ENCODE data around the gene PRKCH.

DNA sequence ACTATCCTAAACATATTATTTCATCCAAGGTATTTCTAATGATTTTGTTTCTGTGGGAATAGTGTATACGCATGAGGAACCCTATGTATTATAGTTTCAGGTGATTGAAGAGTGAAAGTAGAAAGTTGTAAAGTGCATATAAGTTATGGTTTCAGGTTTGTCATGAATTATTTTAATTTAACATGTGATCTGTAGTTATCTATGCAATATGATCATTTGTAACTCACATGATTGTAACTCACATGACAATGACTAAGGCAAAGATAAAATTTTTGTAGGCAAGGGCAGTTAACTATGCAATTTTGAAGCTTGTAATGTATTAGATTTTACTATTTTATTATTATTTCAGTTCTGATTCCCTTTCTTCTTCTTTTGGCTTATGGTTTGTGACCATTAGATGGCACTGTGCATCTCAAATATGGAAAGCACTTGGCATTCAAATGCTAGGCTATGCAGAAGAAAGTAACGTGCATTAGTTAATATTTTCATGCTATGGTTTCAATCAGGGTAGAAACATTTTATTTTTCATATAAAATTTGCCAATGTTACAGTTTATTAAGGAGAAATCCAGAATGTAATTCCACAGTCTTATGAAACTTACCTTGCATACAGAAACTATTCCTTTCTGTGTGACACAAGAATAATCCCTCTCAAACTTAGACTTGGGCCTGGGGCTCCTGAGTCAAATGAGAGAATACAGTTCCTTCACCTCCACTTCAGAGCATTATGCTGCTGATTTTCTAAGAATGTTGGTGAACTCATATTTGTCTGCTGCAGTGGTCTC lies 24.5 kb upstream of the PRKCH start:
- TF ChIP-seq CTCF (IDR thresholded peaks at IDR 0.05) (peak in 6 of 7 experiments; percentile 56 to 65 (median 60)), POLR2A (IDR thresholded peaks at IDR 0.05) (no peak)

All from body of pancreas (tissue), 4 donors.